HG03432 (cell line): ENCODE results near the gene VWF.

Source experiments
- ATAC-seq: cut with Tn5 transposase; IDR thresholded peaks from one replicate; pipeline ENCODE4 v1.9.1; 2021; ENCODE audit warnings: mild to moderate bottlenecking, moderate library complexity; ENCODE audit not compliant: unreplicated experiment

Gene VWF

GRCh38 chr12:6062757-6063735 is 61.4 kb downstream of the VWF start:
- peak; percentile 40 for ATAC-seq

GRCh38 chr12:6062395-6062756 is 62.1 kb downstream of the VWF start:
- no peak for ATAC-seq

DNA sequence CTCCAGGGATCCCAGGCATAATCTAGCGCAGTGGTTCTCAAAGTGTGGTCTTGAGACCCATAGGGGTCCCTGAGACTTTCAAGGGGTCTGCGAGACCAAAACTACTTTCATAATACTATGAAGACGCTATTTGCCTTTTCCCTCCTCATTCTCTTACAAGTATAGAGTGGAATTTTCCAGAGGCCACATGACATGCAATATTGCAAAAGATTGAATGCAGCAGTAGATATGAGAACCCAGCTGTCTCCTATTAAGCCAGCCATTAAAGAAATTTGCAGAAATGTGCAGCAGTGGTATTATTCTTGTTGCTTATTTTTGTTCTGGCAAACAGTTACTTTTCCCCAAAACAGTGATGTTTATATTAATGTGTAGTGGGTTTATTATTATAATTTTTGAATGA is 62.8 kb downstream of the VWF start:
- ATAC-seq: no peak

GRCh38 chr12:6059860-6060565 is 64.5 kb downstream of the VWF start:
- ATAC-seq: no peak

GRCh38 chr12:6059221-6059620 is 65.2 kb downstream of the VWF start:
- no peak for ATAC-seq

- ATAC-seq: no peak
These were observed 65.8 kb downstream of the VWF start for GRCh38 chr12:6058481-6059161.

DNA sequence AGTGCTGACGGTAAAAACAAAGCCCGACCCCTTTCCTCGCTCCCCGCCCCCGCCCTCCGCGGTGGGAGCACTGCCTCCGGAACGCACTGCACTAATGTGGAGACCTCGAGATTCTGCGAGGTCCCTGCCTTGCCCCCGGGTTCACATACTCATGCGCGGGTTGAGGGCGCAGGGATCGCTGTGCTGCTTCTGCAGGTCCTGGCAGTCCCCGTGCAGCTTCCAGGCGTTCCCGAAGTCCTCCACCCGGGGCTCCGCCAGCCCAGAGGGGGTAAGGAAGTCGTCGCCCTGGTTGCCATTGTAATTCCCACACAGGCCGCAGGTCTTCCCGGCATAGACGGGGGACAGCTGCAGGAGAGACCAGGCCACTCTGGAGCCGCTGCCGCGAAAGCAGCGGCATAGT is 66.8 kb downstream of the VWF start:
- no peak for ATAC-seq

DNA sequence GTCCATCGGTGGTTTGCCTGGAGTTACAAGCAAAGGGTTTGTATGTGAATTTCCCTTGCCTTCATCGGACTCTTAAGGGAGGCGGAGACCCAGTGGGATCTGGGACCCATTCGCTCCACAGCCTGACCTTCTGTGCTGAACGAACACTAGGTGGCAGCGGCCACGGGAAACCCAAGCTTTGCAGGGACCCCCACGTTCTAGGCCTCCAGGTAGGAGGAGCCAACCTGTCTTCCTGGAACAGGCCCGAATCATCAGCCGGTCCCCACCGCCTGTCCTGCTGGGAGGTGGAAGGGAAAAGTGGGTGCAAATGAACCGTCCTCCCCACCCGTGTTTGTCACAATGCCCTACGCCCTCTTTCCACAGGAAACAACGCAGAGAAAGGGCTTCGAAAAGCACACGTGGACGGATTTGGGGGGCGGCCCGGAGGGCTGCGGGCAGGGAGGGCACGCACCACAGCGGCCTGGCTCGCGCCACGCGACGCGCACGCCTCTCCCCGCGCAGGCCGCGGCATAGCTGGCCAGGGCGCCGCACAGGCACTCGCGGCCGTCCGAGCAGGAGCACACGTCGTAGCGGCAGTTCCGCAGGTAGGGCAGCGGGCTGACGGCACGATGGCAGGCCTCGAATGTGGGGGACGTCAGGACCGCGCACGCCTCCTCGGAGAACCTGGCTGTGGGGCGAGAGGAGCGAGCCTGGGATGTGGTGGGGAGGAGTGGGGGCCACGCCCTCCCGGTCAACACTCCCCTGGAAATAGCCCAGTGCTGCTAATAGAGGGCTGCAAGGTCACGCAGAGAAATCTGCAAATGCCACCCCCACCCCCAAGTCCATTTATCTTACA is 67.8 kb downstream of the VWF start:
- no peak for ATAC-seq

DNA sequence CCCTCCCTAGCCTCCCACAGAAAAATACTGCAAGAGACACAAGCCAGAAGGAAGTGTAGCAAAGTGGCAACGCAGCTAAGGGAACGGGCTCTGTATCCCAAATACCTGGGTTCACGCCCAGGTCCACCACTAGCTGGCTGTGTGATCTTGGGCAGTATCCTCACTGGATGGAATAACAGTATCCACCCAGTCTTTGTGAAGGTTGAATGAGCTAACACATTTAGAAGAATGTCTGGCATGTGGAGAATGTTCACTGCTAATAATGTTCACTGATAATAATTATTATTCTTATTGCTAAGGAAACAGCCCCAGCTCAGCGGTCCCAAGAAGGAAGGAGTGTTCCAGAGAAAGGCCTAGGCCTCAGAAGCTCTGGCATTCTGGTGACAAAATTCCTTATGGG is 70.9 kb downstream of the VWF start:
- no peak for ATAC-seq

GRCh38 chr12:6052940-6053329 is 71.5 kb downstream of the VWF start:
- ATAC-seq: no peak

DNA sequence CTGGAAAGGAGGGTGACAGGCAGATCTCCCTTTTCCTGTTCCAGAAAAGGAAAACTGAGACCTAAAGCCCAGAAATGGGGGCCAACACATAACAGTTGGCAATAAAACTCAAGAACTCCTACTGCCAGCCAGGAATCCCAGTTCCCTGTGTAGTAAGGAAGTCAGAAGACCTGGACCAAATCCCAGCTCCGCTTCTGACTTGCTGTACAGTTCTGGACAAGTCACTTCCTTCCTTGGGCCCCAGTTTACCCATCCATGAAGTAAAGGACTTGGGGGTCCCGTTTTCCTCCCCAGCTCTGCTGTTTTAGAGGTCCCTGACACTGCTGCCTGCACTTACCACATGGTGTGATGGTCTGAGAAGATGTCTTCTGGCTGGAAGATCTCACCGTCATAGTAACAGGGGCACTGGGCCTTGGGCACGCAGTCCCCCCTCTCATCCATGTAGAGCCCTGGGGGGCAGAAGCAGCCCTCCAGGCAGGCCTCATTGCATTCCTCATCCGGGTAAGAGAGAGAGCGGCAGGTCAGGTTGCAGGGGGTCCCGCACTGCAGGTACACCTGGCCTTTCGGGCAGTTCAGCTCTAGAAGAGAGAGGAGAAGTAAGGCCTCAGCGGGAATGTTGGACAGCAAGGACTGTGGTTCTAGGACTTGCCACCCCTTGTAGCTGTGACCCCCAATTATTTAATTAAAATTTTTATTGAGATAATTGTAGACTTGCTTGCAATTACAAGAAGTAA is 72.1 kb downstream of the VWF start:
- ATAC-seq: no peak

- no peak for ATAC-seq
These were observed 74.5 kb downstream of the VWF start for GRCh38 chr12:6049992-6050391.

GRCh38 chr12:6049587-6049986 is 74.9 kb downstream of the VWF start:
- ATAC-seq: no peak

DNA sequence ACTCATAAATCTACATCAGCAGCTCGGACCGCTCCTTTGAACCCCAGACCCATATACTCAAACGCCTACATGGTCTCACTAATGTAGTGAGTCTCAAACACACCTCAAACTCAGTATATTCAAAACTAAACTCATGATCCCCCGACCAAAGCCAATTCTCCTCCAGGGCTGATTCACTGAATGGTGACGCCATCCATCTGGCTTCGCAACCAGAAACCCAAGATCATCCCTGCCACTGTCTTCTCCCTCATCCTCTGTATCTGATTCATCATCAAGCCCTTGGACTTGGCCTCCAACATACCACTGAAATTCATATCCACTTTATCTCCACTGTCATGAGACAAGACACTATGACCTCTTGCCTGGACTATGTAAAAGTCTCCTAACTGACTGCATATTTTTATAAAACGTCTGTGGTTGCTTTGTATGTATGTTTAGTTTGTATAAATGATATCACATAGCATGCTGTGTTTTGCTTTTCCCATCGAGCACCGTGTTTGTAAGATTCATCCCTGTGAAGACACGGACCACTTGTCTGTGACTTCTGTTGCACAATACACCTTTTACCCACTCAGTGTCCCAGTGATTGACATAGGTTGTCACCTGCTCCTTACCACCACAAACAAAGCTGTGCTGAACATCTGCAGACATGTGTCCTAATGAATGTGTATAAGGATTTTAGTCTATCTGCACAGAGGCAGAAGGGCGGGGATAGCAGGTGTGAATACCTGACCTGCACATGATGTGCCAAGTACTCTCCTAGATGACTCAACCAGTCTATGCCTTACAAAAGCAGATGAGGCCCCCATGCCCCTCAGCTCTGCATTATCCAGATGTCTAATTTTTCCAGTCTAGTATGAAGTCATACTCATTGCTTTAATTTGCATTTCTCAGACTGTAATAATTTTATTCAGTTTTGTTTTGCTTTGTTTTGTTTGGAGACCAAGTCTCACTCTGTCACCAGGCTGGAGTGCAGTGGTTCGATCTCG is 76.9 kb downstream of the VWF start:
- ATAC-seq: no peak

- no peak for ATAC-seq
These were observed 77.8 kb downstream of the VWF start for GRCh38 chr12:6046511-6047180.

DNA sequence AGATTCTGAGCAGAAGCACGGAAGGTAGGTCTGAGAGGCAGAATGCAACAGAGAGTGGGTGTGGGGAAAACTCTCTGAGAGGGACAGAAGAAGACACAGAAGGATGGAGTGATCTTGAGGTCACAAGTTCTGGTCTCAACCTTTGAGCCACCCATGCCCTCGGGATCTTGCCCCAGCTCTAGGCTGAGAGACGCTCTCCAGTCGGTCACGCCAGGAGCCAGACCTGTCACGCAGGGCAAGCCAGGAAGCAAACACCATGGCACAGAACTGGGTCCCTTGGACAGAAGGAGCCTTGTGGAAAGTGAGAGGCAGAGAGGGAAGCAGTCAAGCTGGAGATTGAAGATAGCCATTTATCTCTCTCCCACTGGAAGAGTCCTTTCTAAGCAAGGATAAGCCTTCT is 79.0 kb downstream of the VWF start:
- ATAC-seq: no peak

DNA sequence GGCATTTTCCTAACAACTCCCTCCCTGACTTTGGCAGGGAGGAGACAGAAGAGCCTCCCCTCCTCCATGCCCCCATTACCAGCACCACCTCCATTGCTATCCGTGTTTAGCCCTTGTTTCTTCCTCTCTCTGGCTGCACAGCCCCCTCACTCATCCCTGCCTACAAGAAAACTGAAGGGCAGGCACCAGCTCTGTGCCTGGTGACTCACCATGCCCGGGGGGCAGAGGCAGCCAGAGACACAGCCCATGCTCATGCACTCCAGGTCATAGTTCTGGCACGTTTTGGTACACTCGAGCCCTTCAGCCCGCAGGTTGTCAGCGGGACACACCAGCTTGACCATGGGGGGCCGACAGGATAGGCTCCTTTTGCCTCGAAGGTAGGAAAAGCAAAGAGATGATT is 80.4 kb downstream of the VWF start:
- ATAC-seq: no peak

DNA sequence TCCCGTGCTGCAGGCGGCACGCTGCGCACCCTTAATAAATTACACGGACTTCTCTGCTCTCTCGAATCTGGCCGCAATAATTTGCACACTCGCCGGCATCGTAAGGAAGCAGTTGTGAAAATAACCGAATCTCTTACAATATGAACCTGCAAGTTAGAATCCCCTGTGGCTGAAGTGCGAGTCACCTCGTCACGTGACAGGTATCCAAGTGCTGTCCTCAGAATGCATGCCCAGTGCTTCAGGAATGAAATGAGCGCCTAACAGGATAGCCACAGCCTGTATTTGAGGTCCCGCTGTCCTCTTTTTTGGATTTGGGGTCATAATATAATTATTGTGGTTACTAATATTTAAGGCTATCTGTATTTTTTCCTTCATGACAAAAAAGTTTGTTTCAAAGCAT is 82.0 kb downstream of the VWF start:
- ATAC-seq: no peak
